Type B pancreatic cell (in vitro differentiated cells): ENCODE measurements around the gene CAPN15. TPM values are rescaled to one million over a fixed set of nuclear protein-coding genes. Genes with fewer than 3 reads are reported as not detected.
A peak's percentile ranks its signal among the peaks of the same experiment; 100 is the strongest.
"Not testable (repeated sequence)": the region's sequence is repeated elsewhere in the genome, so short reads cannot be mapped to it uniquely, and the experiment has no call there.

Experiments
- DNase-seq: peaks from one replicate; pipeline ENCODE4 v3.0.0; 2021; ENCODE audit warnings: mixed read lengths; ENCODE audit not compliant: unreplicated experiment; ENCODE audit errors: extremely low spot score
- H3K27ac Mint-ChIP-seq: 2 replicates; pipeline ENCODE4 v1.8.0; 2021; ENCODE audit warnings: mild to moderate bottlenecking, mixed read lengths
- H3K27me3 Mint-ChIP-seq: 2 replicates; pipeline ENCODE4 v1.8.0; 2021; ENCODE audit warnings: mixed read lengths
- H3K36me3 Mint-ChIP-seq: 2 replicates; pipeline ENCODE4 v1.8.0; 2021; ENCODE audit warnings: mixed read lengths
- H3K4me1 Mint-ChIP-seq: one replicate; pipeline ENCODE4 v1.8.0; 2021; ENCODE audit warnings: mixed read lengths; ENCODE audit not compliant: unreplicated experiment
- H3K4me3 Mint-ChIP-seq: 2 replicates; pipeline ENCODE4 v1.8.0; 2021; ENCODE audit warnings: mild to moderate bottlenecking, mixed read lengths
- H3K9me3 Mint-ChIP-seq: 2 replicates; pipeline ENCODE4 v1.8.0; 2021; ENCODE audit warnings: mixed read lengths
- total RNA-seq: library from RNA; stranded (reverse); gene quantifications from 2 replicates; pipeline ENCODE4 v1.2.1, GENCODE V29; 2021; ENCODE audit warnings: low replicate concordance
- TF ChIP-seq, protein P1 (sequence below): fragments of 200-600 bp; sonication (generic); conservative IDR thresholded peaks from 2 replicates; pipeline ENCODE4 v1.5.0; 2021; ENCODE audit warnings: antibody characterized with exemption, mild to moderate bottlenecking

CAPN15 gene
- total RNA-seq, 1 donor from 2014 or later = 52.3 TPM

- Mint-ChIP-seq H3K27ac (no peak overlapping the region), H3K36me3 (peaks cover 4% of the 10 kb centered on the region)
Observed at GRCh38 chr16:490768-491167, 36.7 kb upstream of the CAPN15 start.

DNA sequence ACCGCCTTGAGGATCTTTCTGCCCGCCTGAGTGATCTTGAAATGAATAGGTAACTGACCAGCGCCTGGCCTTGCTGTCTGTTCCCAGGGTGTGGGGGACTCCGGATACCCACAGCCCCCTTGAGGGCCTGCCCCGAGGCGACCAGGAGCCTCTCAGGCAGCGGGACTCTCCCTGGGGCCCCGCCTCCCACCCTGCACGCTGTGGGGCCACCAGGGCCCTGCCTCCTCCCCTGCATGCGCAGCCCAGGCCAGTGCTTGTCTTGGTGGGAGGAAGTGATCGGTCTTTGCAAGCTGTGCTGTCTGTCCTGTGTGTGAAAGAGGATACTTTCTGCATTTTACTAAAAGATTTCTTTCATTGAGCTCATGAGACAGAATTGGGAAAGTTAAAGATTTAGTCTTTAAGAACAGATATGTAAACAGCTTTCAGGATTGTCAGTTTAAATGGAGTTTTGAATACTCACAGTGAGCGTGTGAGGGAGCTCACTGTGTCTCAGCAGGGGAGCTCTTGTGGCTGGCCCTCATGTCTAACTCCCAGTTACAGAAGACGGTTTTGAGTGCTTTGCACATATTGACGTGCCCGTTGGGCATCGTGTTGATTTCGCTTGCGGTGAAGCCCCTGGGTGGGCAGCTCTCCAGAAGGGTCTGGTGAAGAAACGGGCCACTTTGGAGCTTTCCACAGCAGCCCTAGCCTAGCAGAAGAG is 36.1 kb upstream of the CAPN15 start:
- no peaks in the 10 kb centered on the region for H3K27me3 Mint-ChIP-seq
- TF ChIP-seq, protein P1, sequence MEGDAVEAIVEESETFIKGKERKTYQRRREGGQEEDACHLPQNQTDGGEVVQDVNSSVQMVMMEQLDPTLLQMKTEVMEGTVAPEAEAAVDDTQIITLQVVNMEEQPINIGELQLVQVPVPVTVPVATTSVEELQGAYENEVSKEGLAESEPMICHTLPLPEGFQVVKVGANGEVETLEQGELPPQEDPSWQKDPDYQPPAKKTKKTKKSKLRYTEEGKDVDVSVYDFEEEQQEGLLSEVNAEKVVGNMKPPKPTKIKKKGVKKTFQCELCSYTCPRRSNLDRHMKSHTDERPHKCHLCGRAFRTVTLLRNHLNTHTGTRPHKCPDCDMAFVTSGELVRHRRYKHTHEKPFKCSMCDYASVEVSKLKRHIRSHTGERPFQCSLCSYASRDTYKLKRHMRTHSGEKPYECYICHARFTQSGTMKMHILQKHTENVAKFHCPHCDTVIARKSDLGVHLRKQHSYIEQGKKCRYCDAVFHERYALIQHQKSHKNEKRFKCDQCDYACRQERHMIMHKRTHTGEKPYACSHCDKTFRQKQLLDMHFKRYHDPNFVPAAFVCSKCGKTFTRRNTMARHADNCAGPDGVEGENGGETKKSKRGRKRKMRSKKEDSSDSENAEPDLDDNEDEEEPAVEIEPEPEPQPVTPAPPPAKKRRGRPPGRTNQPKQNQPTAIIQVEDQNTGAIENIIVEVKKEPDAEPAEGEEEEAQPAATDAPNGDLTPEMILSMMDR = no peak
- H3K4me3 Mint-ChIP-seq = no peak overlapping the region
- no peaks in the 10 kb centered on the region for H3K4me1 Mint-ChIP-seq
- peaks cover 4% of the 10 kb centered on the region for H3K36me3 Mint-ChIP-seq
- H3K9me3 Mint-ChIP-seq = no peaks in the 10 kb centered on the region
- H3K27ac Mint-ChIP-seq = no peak overlapping the region
- no peak for DNase-seq

More at GRCh38 chr16:490768-491167, 36.7 kb upstream of the CAPN15 start:
- no peaks in the 10 kb centered on the region for H3K9me3 Mint-ChIP-seq
- no peaks in the 10 kb centered on the region for H3K27me3 Mint-ChIP-seq
- TF ChIP-seq, protein P1 = no peak
- no peak overlapping the region for H3K4me3 Mint-ChIP-seq
- no peaks in the 10 kb centered on the region for H3K4me1 Mint-ChIP-seq
- no peak for DNase-seq

GRCh38 chr16:492211-492875 is 35.2 kb upstream of the CAPN15 start:
- Mint-ChIP-seq H3K9me3 (no peaks in the 10 kb centered on the region), H3K27me3 (no peaks in the 10 kb centered on the region), H3K27ac (no peak overlapping the region), H3K4me3 (no peak overlapping the region), H3K4me1 (peaks cover 9% of the 10 kb centered on the region), H3K36me3 (peaks cover 6% of the 10 kb centered on the region)
- no peak for DNase-seq
- TF ChIP-seq, protein P1 = no peak

DNA sequence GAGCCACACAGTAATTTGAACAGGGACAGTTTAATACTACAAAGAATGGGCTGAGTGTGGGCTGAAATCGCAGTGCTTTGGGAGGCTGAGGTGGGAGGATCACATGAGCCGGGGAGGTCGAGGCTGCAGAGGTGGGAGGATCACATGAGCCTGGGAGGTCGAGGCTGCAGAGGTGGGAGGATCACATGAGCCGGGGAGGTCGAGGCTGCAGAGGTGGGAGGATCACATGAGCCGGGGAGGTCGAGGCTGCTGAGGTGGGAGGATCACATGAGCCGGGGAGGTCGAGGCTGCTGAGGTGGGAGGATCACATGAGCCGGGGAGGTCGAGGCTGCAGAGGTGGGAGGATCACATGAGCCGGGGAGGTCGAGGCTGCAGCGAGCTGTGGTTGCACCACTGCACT is 32.8 kb upstream of the CAPN15 start:
- H3K27me3 Mint-ChIP-seq, H3K4me3 Mint-ChIP-seq, H3K36me3 Mint-ChIP-seq, DNase-seq, H3K9me3 Mint-ChIP-seq, H3K27ac Mint-ChIP-seq: not testable (repeated sequence)
- peaks cover 12% of the 10 kb centered on the region for H3K4me1 Mint-ChIP-seq

- TF ChIP-seq, protein P1 = peak; percentile 54
- DNase-seq = no peak
Observed at GRCh38 chr16:495127-495748, 32.3 kb upstream of the CAPN15 start.

More at GRCh38 chr16:495127-495748, 32.3 kb upstream of the CAPN15 start:
- no peaks in the 10 kb centered on the region for H3K9me3 Mint-ChIP-seq
- no peaks in the 10 kb centered on the region for H3K27me3 Mint-ChIP-seq
- peaks cover 12% of the 10 kb centered on the region for H3K4me1 Mint-ChIP-seq
- H3K36me3 Mint-ChIP-seq = peaks cover 6% of the 10 kb centered on the region
- H3K27ac Mint-ChIP-seq = no peak overlapping the region
- no peak overlapping the region for H3K4me3 Mint-ChIP-seq
